CD14-positive monocyte (primary cell): ENCODE data around the gene CELF4. TPM values are rescaled to one million over a fixed set of nuclear protein-coding genes. Genes with fewer than 3 reads are reported as not detected.
"Not testable (repeated sequence)": the region's sequence is repeated elsewhere in the genome, so short reads cannot be mapped to it uniquely, and the experiment has no call there.

ENCODE experiments used
- DNase-seq, 3 donors: peaks; one replicate each; pipeline ENCODE4 v3.0.0-alpha.2; 2011 to 2022
- H2AFZ ChIP-seq: 2 replicates; pipeline ENCODE4 v1.6.0; 2012; ENCODE audit warnings: mild to moderate bottlenecking, low read depth, low read length, inconsistent platforms; ENCODE audit not compliant: insufficient read depth, poor library complexity, severe bottlenecking
- H3K27ac ChIP-seq, 2 donors: 1 replicate in 1 of 2; 2 replicates in 1 of 2; pipeline ENCODE4 v1.5.1; 2012 to 2013; ENCODE audit warnings: low read length in 2 of 2, control low read depth in 1 of 2, inconsistent platforms in 1 of 2, low read depth in 1 of 2, mild to moderate bottlenecking in 1 of 2
- H3K27me3 ChIP-seq, 2 donors: one replicate each; pipeline versions ENCODE4 v1.6.0 to v1.6.1; 2011 to 2013; ENCODE audit warnings: low read length in 2 of 2; ENCODE audit not compliant: control insufficient read depth in 2 of 2, insufficient read depth in 2 of 2
- H3K36me3 ChIP-seq, 2 donors: replicated peaks in 1 of 2; 1 replicate in 1 of 2; 2 replicates in 1 of 2; pipeline versions ENCODE4 v1.5.1 to v1.6.1; 2012 to 2013; ENCODE audit warnings: low read length in 2 of 2, control low read depth in 1 of 2, inconsistent platforms in 1 of 2, mild to moderate bottlenecking in 1 of 2; ENCODE audit not compliant: insufficient read depth in 2 of 2, control insufficient read depth in 1 of 2
- H3K4me1 ChIP-seq, 2 donors: 1 replicate in 1 of 2; 2 replicates in 1 of 2; pipeline versions ENCODE4 v1.5.1 to v1.6.1; 2012 to 2013; ENCODE audit warnings: low read length in 2 of 2, control low read depth in 1 of 2, inconsistent platforms in 1 of 2, mild to moderate bottlenecking in 1 of 2, moderate library complexity in 1 of 2; ENCODE audit not compliant: insufficient read depth in 2 of 2, control insufficient read depth in 1 of 2
- H3K4me2 ChIP-seq: replicated peaks from 2 replicates; pipeline ENCODE3; 2012; ENCODE audit warnings: low read length, moderate library complexity, mild to moderate bottlenecking; ENCODE audit not compliant: poor library complexity, severe bottlenecking; ENCODE audit errors: extremely low read depth
- H3K4me3 ChIP-seq, 3 experiments: fragments of 200-600 bp in 1 of 3; sonication (generic) in 1 of 3; replicated peaks in 1 of 3; 1 replicate in 2 of 3; 2 replicates in 1 of 3; pipeline ENCODE4 v1.5.1; 2011 to 2013; ENCODE audit warnings: low read length in 3 of 3, mild to moderate bottlenecking in 3 of 3, control low read depth in 2 of 3, low read depth in 2 of 3, inconsistent platforms in 1 of 3, moderate library complexity in 1 of 3
- H3K79me2 ChIP-seq: 2 replicates; pipeline ENCODE4 v1.6.0; 2012; ENCODE audit warnings: mild to moderate bottlenecking, control low read depth, inconsistent platforms, low read length, moderate library complexity; ENCODE audit not compliant: insufficient read depth
- H3K9ac ChIP-seq: 2 replicates; pipeline ENCODE4 v1.6.0; 2017; ENCODE audit warnings: low read length, mild to moderate bottlenecking; ENCODE audit not compliant: insufficient read depth, poor library complexity, severe bottlenecking
- H3K9me3 ChIP-seq, 2 donors: replicated peaks in 1 of 2; 1 replicate in 1 of 2; 2 replicates in 1 of 2; pipeline versions ENCODE4 v1.5.1 to v1.6.1; 2012 to 2013; ENCODE audit warnings: low read length in 2 of 2, control low read depth in 1 of 2; ENCODE audit not compliant: control insufficient read depth in 1 of 2, insufficient read depth in 1 of 2
- H4K20me1 ChIP-seq: 2 replicates; pipeline ENCODE4 v1.6.0; 2012; ENCODE audit warnings: mild to moderate bottlenecking, low read length, control low read depth, moderate library complexity; ENCODE audit not compliant: insufficient read depth
- H3K27ac Mint-ChIP-seq, 7 donors: one replicate each; pipeline ENCODE4 v1.8.0; 2020; ENCODE audit warnings: mild to moderate bottlenecking in 7 of 7, mixed read lengths in 7 of 7, moderate library complexity in 6 of 7, inconsistent platforms in 2 of 7
- H3K27me3 Mint-ChIP-seq, 3 donors: one replicate each; pipeline ENCODE4 v1.8.0; 2021 to 2022; ENCODE audit warnings: low read depth in 3 of 3, mild to moderate bottlenecking in 3 of 3, mixed read lengths in 3 of 3, moderate library complexity in 3 of 3, inconsistent platforms in 1 of 3
- H3K36me3 Mint-ChIP-seq, 2 donors: one replicate each; pipeline ENCODE4 v1.8.0; 2020; ENCODE audit warnings: mixed read lengths in 2 of 2, inconsistent platforms in 1 of 2, mild to moderate bottlenecking in 1 of 2
- H3K4me1 Mint-ChIP-seq: one replicate; pipeline ENCODE4 v1.8.0; 2020; ENCODE audit warnings: mild to moderate bottlenecking, mixed read lengths
- H3K4me3 Mint-ChIP-seq, 2 donors: one replicate each; pipeline ENCODE4 v1.8.0; 2020; ENCODE audit warnings: mild to moderate bottlenecking in 2 of 2, mixed read lengths in 2 of 2, moderate library complexity in 1 of 2
- H3K9me3 Mint-ChIP-seq, 7 donors: one replicate each; pipeline ENCODE4 v1.8.0; 2020 to 2022; ENCODE audit warnings: mixed read lengths in 7 of 7, mild to moderate bottlenecking in 6 of 7, moderate library complexity in 6 of 7, inconsistent platforms in 2 of 7
- WGBS: methylation state at CpG from one replicate; pipeline ENCODE4 v1.1.5; 2013; ENCODE audit warnings: missing lambda C conversion rate; ENCODE audit not compliant: insufficient coverage; 5-methylcytosine and 5-hydroxymethylcytosine counted together
- intact Hi-C, 2 donors: fragments of 100-400 bp; cut with micrococcal nuclease; formaldehyde crosslinking; loops; one replicate each; pipeline versions ENCODE4 v1.15.0 to v1.15.1; 2023
- polyA plus RNA-seq, 3 donors: library from polyadenylated mRNA; depleted of rRNA in 1 of 3; unstranded in 2 of 3; stranded (reverse) in 1 of 3; fragments of 300-500 nt in 2 of 3; fragments of >200 nt in 1 of 3; fragmentation: Illumina TruSeq in 2 of 3; gene quantifications; 1 replicate in 2 of 3; 2 replicates in 1 of 3; pipeline ENCODE4 v1.2.3, GENCODE V29; 2012 to 2021
- TF ChIP-seq, protein P1 (sequence below): fragments of 200-600 bp; IDR thresholded peaks from one replicate; pipeline ENCODE4 v1.8.0; 2022; ENCODE audit warnings: antibody characterized with exemption, mild to moderate bottlenecking

CELF4 gene
- polyA plus RNA-seq, 3 donors: not detected

DNA sequence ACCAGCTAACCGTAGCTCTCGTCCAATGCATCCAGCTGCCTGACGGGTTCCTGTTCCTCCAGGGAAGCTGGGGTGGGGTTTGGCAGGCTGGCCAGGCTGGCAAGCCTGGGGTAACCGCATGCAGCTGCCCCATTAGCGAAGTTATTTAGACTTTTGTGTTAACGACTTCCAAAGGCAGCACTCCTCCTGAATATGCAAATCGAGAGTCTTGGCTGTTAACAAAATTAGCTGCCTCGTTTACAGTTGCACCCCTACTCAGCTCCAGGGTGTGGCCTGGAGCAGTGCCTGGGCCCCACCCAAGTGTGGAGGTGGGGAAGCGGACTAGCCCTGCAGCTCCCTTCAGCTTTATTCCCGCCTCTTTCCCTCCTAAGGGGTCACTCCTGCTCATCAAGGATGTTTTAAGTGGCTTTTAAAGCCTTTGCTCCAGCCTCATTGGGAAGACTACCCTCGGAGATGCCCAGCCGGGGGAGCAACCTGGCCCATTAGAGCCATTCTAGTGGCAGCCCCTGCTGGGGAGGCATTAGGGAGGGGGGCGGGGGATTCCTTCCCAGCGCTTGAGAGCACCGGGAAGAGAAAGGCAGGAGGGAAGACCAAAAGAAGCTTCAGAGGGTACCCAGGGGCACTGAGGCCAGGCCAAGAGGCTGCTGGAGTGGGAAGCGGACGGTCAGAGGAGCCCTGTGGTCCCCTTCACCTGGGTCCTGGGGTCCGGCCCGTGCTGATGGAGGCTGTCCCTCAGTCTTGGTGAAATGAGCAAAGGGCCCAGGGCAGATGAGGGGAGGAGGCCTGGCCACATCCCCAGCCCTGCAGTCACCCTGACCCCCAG, 204.1 kb downstream of the CELF4 start:
- H3K27me3 Mint-ChIP-seq: peaks cover 6 to 28% (median 15%) of the 10 kb centered on the region in 3 donors

DNA sequence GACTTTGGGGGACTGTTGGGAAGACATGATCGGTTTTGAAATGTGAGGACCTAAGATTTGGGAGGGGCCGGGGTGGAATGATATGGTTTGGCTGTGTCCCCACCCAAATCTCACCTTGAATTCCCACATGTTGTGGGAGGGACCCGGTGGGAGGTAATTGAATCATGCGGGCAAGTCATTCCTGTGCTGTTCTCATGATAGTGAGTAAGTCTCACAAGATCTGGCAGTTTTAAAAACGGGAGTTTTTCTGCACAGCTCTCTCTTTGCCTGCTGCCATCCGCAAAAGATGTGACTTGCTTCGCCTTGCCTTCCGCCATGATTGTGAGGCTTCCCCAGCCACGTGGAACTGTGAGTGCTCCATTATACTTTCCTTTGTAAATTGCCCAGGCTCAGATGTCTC, 207.5 kb downstream of the CELF4 start:
- H3K4me3 Mint-ChIP-seq, H4K20me1 ChIP-seq, DNase-seq, H3K4me2 ChIP-seq, H3K36me3 ChIP-seq, H3K27ac ChIP-seq, H3K9me3 Mint-ChIP-seq, H3K4me1 Mint-ChIP-seq, H3K36me3 Mint-ChIP-seq, H2AFZ ChIP-seq, H3K79me2 ChIP-seq, H3K9me3 ChIP-seq, H3K9ac ChIP-seq, H3K4me1 ChIP-seq, intact Hi-C loops, H3K4me3 ChIP-seq, H3K27ac Mint-ChIP-seq: not testable (repeated sequence)
- H3K27me3 Mint-ChIP-seq: peaks cover 6 to 22% (median 15%) of the 10 kb centered on the region in 3 donors
- 76% methylated on average over 5 of the region's 9 CpGs for WGBS
- H3K27me3 ChIP-seq: peaks cover 0 to 22% of the 10 kb centered on the region in 2 donors

More for the DNA sequence above, 204.1 kb downstream of the CELF4 start:
- Histone ChIP-seq H4K20me1 (no peaks in the 10 kb centered on the region), H3K4me3 (no peak overlapping the region), H3K9ac (no peak overlapping the region), H3K27me3 (peaks cover 0 to 22% of the 10 kb centered on the region in 2 donors), H3K9me3 (no peaks in the 10 kb centered on the region), H3K4me2 (no peak overlapping the region), H3K4me1 (no peaks in the 10 kb centered on the region), H2AFZ (no peak overlapping the region), H3K79me2 (no peaks in the 10 kb centered on the region), H3K27ac (no peak overlapping the region), H3K36me3 (no peaks in the 10 kb centered on the region)
- Mint-ChIP-seq H3K9me3 (peaks cover 0 to 5% (median 0%) of the 10 kb centered on the region in 7 donors), H3K4me1 (no peaks in the 10 kb centered on the region), H3K36me3 (no peaks in the 10 kb centered on the region), H3K4me3 (no peak overlapping the region), H3K27ac (no peak overlapping the region)
- DNase-seq: no peak
- TF ChIP-seq, protein P1, sequence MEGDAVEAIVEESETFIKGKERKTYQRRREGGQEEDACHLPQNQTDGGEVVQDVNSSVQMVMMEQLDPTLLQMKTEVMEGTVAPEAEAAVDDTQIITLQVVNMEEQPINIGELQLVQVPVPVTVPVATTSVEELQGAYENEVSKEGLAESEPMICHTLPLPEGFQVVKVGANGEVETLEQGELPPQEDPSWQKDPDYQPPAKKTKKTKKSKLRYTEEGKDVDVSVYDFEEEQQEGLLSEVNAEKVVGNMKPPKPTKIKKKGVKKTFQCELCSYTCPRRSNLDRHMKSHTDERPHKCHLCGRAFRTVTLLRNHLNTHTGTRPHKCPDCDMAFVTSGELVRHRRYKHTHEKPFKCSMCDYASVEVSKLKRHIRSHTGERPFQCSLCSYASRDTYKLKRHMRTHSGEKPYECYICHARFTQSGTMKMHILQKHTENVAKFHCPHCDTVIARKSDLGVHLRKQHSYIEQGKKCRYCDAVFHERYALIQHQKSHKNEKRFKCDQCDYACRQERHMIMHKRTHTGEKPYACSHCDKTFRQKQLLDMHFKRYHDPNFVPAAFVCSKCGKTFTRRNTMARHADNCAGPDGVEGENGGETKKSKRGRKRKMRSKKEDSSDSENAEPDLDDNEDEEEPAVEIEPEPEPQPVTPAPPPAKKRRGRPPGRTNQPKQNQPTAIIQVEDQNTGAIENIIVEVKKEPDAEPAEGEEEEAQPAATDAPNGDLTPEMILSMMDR: no peak
- WGBS: 40% methylated on average over 14 of the region's 19 CpGs
- intact Hi-C loops: no loop called here
